ENCODE results near the gene ASPSCR1. TPM values are rescaled to one million over a fixed set of nuclear protein-coding genes. Genes with fewer than 3 reads are reported as not detected.

The ASPSCR1 gene
- total RNA-seq, 2 experiments from 2014 or later: 77.8 to 89.1 TPM

DNA sequence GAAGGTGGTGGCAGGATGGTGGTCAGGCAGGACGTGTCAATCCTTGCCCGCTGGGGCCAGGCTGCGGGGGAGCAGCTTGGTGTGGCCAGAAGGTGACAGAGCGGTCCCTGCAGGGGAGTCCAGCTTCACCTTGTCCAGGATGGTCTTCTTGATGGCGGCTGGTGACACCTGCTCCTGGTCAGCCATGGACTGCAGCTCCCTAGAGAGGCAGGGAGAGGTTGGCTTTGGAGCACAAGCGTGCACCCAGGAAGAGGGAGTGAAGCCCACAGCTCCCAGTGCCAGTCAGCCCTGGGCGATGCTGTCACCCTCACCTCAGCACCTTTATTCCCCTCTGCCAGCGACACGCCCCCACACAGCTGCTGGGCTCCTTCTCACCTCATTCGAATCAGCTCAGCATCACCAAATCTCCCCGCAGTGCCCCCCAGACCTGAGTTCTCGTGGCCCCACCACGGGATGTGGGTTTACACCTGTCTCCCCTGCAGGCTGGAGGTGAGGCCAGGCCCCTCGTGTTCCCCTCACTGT lies 44.2 kb upstream of the ASPSCR1 start:
- Histone ChIP-seq H3K9me2 (ENCODE audit: insufficient read depth, low read length) (no peaks in the 10 kb centered on the region), H3K27ac (ENCODE audit: low read depth, low read length, poor library complexity, severe bottlenecking) (no peak overlapping the region), H2AFZ (ENCODE audit: low read length) (no peak overlapping the region), H3K4me1 (ENCODE audit: insufficient read depth, low read length, poor library complexity, severe bottlenecking) (peaks cover 29% of the 10 kb centered on the region), H3K4me2 (ENCODE audit: low read length) (no peak overlapping the region), H4K20me1 (ENCODE audit: insufficient read depth, low read length) (no peaks in the 10 kb centered on the region), H3K9me3 (ENCODE audit: low read length) (no peaks in the 10 kb centered on the region), H3K4me3 (ENCODE audit: low read depth, low read length, poor library complexity, severe bottlenecking) (no peak overlapping the region), H3K36me3 (ENCODE audit: insufficient read depth, low read length) (peaks cover 30% of the 10 kb centered on the region), H3K79me2 (ENCODE audit: insufficient read depth, low read depth, low read length) (peaks cover 6% of the 10 kb centered on the region; the same call in 1 of the 2 replicates)
- no peak for TF ChIP-seq EZH2phosphoT487 (IDR thresholded peaks at IDR 0.05; ENCODE audit: borderline replicate concordance, low read depth, low read length)
- TF ChIP-seq, protein P1, sequence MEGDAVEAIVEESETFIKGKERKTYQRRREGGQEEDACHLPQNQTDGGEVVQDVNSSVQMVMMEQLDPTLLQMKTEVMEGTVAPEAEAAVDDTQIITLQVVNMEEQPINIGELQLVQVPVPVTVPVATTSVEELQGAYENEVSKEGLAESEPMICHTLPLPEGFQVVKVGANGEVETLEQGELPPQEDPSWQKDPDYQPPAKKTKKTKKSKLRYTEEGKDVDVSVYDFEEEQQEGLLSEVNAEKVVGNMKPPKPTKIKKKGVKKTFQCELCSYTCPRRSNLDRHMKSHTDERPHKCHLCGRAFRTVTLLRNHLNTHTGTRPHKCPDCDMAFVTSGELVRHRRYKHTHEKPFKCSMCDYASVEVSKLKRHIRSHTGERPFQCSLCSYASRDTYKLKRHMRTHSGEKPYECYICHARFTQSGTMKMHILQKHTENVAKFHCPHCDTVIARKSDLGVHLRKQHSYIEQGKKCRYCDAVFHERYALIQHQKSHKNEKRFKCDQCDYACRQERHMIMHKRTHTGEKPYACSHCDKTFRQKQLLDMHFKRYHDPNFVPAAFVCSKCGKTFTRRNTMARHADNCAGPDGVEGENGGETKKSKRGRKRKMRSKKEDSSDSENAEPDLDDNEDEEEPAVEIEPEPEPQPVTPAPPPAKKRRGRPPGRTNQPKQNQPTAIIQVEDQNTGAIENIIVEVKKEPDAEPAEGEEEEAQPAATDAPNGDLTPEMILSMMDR (conservative IDR thresholded peaks at IDR 0.05; ENCODE audit: low read length): no peak
- POLR2A ChIA-PET: interaction anchor here (0.5 to 0.6 kb wide), 2 partner anchors 34 to 121 kb away, joined by 3 read pairs; no protein-coding TSS in a partner anchor
- intact Hi-C loops (cut with micrococcal nuclease; ENCODE audit: unreplicated experiment): no loop called here
- no peak for DNase-seq (ENCODE audit: low spot score)
- no TSS peak for BruUV-seq (replicated peaks)
- CTCF ChIA-PET (ENCODE audit: unreplicated experiment): no interaction called here

DNA sequence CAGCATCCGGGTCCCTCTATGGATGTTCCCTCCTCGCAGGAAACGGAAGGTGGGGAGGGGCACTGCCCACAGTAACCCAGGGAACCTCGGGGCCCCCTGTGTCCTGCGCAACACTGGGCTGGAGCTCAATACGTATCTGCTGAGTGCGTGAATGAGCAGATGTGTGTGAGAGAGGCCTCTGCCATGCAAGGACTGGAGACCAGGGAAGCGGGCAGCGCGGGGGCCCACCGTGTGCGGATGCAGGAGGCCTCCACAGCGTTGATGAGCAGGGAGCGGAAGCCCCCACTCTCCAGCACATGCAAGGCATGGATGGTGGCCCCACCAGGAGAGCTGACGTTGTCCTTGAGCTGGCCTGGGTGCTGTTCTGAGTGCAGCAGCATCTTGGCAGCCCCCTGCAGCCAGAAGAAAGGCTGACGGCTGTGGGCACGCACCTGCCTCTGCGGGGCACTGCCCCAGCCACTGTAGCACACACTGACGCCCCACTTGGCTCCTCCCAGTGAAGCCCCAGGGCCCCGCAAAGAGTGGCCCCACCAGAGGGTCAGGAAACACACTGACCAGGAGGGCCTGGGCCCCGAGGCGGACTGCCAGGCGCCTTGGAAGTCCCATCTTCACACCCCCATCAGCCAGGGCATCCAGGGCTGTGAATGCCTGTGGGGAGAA lies 43.2 kb upstream of the ASPSCR1 start:
- peaks cover 23% of the 10 kb centered on the region for H3K4me1 ChIP-seq (ENCODE audit: insufficient read depth, low read length, poor library complexity, severe bottlenecking)
- H3K9me2 ChIP-seq (ENCODE audit: insufficient read depth, low read length): no peaks in the 10 kb centered on the region
- TF ChIP-seq, protein P1 (conservative IDR thresholded peaks at IDR 0.05; ENCODE audit: low read length): no peak
- no peak for TF ChIP-seq EZH2phosphoT487 (IDR thresholded peaks at IDR 0.05; ENCODE audit: borderline replicate concordance, low read depth, low read length)
- no peak for DNase-seq (ENCODE audit: low spot score)
- ChIA-PET POLR2A (interaction anchor here (0.5 kb wide), 2 partner anchors 33 to 56 kb away, joined by 3 to 5 read pairs; no protein-coding TSS in a partner anchor), CTCF (ENCODE audit: unreplicated experiment) (interaction anchor here (1.1 kb wide), 1 partner anchor 88 kb away, joined by 3 read pairs; the partner anchor contains the start of genes CENPX and LRRC45)
- no peak overlapping the region for H3K27ac ChIP-seq (ENCODE audit: low read depth, low read length, poor library complexity, severe bottlenecking)
- H3K9me3 ChIP-seq (ENCODE audit: low read length): no peaks in the 10 kb centered on the region
- intact Hi-C loops (cut with micrococcal nuclease; ENCODE audit: unreplicated experiment): no loop called here
- no peak overlapping the region for H3K4me3 ChIP-seq (ENCODE audit: low read depth, low read length, poor library complexity, severe bottlenecking)
- H3K36me3 ChIP-seq (ENCODE audit: insufficient read depth, low read length): peaks cover 30% of the 10 kb centered on the region
- no peaks in the 10 kb centered on the region for H4K20me1 ChIP-seq (ENCODE audit: insufficient read depth, low read length)
- H3K4me2 ChIP-seq (ENCODE audit: low read length): no peak overlapping the region
- no TSS peak for BruUV-seq (replicated peaks)
- H2AFZ ChIP-seq (ENCODE audit: low read length): no peak overlapping the region
- H3K79me2 ChIP-seq (ENCODE audit: insufficient read depth, low read depth, low read length): peaks cover 6% of the 10 kb centered on the region; the same call in 1 of the 2 replicates
